ENCODE results near the gene SMAD7.

The SMAD7 gene

DNA sequence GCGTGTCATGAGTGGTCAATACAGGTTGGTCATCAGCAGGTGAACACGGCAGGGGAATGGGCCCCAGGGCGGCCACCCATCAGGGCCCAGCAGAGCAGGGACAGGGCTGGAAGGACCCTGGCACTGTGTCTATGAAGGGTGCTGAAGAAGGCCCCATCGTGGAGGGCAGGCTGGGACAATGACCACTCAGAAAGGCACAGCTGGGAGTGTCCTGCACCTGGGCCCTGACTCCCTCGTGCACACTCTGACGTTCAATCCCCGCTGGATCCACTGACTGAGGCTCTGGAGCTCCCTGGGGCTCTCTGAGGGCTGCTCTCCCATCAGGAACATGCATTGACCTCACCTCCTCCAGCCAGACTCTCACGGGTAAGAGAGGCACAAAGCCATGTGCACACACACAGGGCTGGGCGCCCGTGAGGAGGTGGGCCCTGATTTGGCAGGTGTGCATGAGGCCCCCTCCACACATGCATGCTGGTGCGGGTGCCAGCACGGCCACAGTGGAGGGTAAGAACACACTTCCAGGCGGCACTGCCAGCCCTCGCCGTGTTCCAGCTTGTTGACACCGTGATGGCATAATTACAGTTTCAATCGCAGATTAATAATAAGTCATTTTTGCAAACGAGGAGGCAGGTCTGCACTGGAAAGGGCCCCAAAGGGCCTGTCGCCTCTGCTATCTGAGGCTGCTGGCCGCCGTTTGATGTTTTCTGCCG lies 58.5 kb downstream of the SMAD7 start:
- DNase-seq: no peak

DNA sequence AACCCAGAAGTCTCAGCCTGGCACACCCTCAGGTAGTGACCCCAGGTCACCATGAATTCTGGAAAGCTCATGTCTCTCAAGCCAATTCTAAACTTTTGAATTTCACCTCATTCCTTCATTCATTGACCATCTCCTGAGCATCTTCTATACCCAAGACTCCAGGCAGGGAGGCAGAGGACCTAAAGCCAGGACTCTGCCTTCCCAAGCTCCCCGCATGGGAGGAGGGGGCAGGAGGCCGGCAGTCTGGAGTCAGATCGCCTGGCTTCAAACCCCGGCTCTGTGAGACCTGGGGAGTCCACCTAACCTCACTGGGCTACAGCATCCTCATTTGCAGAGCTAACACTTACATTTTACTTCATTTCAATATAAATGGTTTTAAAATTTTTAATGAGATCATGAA lies 59.0 kb downstream of the SMAD7 start:
- DNase-seq: no peak

DNA sequence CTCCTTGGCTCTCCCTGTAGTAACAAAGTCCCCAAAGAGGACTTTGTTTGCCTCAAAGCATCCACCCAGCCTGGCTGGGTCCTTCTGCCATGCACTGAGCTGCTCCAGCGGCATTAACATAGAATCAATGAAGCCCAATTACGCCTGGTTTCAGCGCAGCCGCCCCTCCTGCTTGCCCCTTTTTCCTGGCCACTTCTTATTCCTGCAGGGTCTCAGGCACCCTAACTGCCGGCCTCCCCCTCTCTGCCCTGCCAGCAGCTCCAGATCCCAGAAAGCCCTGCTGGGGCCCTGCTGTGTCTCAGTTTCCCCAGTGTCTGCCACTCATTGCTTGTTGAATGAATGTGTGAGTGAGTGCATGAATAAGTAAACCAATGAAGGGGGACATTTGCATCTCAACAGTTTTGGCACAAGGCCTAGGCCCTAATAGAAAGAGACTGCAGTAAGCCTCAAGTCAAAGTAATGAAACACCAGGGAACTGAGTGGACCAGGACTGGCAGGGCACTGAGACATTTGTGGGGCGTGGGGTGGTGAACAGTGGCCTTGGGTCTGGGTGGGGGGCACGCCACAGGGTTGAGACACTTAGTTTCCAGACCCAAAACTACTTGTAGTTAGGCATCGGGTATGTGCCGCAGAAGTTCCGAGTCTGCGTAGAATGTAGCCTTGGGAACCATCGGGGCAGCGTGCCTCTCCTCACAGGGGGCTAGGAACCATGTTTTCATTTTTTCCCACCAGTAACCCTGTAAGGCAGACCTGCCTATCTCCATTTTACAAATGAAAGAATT lies 60.6 kb downstream of the SMAD7 start:
- DNase-seq: no peak

DNA sequence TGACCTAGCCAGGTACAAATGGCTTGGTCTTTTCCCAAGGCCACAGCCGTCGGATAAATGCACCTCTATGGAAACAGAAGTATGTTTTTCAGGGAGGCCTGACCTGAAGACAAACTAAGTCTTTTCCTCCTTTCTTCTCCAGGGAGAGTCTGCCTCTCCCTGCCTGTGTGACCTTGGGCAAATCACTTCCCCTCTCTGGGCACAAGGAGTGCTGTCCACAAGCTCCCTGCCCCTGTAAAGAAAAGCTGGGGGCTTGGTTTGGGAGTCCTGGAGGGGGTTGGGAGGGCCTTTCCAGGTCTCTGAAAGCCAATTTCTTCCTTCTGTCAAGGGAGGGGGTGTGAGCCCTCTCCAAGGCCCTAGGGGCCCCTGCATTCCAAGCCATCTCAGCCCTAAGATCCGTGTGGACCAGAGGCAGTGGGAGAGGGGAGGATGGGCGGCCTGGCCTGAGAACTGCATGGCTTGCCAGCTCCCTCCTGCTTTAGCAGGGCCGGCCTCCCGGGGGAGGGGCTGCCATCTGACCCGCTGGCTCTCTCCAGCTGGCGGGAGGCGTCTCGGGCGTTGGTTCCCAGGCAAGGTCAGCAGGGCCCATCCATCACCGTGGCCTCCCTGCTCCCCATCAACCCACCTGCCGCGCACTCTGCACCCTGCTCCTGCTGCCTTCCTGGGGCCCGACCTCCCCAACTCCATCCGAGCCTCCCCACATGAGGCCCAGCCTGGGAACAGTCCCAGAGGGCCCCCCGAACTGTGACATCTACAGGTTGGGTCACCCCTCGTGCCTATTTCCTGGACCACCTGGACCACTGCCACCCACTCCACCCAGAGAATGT lies 61.4 kb downstream of the SMAD7 start:
- DNase-seq: no peak

DNA sequence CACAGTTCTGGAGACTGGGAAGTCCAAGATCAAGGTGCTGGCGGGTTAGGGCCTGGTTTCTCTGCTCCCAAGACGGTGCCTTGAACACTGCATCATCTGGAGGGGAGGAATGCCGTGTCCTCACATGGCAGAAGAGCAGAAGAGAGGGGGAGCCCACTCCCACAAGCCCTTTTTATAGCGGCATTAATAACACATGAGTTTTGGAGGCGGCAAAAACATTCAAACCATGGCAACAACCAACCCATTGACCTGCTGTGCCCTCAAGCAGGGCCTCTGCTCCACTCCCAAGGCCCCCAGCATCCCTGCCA lies 62.0 kb downstream of the SMAD7 start:
- no peak for DNase-seq

DNA sequence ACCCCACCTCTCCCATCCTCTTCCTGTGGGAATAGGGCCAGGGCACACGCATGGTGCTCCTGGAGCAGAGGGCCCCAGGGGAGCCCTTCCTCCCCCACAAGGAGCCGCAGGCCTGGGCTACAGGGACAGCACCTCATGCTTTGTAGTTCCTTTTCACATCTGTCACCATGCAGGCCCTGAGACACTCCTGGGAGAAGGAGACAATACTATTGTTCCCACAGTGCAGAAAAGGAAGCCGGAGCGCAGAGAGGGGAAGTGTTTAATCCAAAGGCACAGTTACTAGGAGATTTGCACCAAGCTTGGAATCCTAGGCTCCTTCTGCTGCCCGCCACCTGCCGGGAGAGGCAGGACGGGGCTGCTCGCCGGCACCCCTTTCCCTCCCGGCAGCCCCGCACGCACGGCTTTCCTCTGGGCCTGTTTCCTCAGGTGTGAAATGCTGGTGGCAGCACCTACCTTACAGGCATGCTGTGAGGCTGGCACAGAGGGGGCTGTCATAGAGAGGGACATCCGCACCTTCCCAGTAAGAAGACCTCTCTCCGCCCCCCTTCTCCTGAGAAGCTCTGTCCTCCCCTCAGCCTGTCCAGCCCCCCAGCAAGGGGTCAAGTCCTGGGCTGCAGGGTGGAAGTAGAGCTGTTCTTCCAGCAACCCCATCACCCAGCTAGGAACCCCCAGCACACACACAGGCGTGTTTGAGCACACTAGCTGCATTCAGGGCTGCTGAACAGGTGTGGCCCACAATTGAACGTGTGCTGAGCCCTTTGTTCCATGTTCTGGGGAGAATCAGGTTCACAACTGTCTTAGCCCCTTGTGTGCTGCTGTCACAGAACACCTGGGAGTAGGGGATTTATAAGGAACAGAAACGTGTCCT lies 62.6 kb downstream of the SMAD7 start:
- no peak for DNase-seq

DNA sequence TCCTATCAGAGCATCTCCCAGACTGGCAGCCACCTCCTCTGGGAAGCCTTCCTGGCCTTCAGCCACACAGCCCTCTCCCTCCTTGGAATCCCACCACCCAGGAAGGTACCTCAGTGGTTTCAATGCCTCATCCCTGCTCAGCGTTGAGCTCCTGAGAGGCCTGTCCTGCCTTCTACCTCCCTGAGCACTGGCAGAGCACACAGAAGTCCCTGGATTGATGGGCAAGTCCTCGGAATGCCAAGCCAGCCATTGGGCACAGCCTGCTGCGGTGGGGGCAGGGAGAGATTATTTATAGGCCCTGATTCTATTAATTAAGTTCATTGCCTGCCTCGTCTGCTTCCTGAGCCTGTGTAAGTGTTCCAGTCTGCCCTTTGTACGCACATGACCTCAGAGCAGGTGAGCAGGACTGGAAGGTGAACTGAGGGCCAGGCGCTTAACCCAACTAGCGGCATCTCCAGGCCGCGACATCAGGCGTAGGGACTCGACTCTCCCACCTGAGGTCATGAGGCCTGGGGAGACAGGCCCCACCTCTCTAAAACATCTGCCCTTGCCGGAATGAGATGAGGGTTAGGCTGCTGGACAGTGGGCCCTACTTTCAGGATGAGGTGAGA lies 63.4 kb downstream of the SMAD7 start:
- DNase-seq: no peak

DNA sequence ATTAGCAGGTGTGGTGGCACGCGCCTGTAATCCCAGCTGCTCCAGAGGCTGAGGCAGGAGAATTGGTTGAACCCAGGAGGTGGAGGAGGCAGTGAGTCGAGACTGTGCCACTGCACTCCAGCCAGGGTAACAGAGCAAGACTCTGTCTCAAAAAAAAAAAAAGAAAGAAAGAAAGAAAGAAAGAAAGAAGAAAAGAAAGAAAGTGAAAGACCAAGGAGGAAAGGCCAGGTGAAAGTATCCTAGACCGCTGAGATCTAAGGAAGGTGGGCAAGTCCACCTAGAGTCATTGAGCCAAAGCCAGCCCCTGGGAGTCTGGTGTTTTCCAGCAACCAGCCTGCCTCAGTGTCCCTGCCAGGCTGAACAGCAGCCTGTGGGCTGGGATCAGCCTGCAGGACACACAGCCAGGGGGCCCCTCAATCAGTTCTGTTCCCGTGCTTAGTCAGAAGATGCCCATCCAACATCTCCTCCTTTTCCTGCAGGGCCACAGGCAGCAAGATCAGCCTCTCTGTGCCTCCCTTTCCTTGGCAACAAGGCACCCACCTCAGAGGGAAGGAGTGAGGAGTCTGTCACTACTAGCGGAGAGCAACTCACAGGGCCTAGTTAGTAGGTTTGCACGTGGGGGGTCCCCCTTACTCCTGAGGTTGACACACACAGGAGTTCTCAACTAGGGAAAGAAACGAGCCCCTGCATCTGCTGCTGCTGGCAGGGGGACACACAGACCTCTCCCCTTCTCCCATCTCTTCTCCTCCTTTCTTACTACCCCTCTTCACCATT lies 64.1 kb downstream of the SMAD7 start:
- DNase-seq: no peak

DNA sequence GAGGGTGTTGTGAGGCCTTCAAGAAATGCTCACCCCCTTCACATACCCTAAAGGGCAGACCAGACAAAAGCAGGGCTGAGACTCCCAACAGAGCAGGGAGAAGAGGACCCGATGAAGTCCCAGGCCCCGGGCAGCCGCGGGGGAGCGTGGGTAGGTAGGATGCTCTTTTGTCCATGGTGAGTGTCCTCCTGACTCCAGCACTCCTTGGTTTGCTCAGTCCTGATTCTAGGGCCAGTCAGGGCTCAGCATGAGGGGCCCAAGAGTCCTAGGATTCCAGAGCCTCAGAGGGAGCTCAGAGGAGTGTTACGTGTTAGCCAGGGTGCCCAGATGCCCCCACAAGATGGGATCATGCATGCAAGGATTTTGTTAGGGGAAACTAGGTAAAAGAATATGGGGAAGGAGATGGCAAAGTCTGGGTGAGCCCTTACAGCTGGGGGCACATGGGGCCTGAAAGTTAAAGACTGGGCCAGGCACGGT lies 64.8 kb downstream of the SMAD7 start:
- no peak for DNase-seq

DNA sequence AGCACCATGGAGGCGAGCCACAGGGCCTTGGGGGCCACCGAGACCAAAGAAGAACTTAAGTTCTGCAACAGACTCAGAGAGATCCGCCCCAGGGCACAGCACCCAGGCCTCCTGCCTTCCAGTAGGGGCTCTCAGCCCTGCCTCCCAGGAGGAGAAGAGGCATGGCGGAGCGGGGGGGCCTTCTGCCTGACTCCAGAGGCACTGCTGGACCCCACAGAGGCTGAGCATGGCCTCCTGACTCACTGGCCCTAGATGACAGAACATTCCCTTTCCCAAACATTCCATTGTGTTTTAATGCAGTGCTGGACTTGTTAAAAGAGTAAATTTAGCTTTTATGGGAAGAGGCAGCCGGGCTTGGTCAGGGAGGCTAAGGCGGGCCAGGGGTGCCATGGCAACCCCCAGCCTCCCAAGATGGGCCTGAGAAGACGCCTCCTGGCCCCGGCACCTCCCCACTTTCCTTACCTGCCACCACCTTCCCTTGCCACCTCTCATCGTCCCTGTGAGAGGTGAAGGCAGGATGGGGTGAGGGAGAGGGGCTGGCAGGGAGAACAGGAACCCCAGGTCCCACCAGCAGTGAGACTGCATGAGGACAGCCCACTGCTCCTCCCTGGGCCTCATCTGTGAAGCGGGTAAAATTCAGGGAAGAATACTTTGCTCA lies 65.4 kb downstream of the SMAD7 start:
- no peak for DNase-seq

DNA sequence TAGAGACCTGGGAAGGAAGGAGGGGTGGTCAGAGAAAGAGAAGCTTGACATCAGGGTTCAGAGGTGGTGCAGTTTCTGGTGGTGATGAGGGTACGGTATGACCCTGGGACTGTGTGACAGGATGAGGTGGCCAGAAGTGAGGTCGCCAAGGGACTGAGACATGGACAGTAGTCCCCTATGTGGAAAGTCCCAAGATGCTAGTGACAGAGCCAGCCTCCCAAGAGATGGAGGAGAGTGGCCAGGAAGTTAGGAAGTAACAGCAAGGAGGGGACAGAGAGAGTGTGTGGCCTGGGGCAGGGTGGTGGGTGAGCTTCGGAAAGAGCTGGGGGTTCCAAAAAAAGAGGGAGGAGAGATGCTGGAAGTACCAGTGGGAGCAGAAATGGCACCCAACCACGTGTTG lies 66.0 kb downstream of the SMAD7 start:
- DNase-seq: no peak

DNA sequence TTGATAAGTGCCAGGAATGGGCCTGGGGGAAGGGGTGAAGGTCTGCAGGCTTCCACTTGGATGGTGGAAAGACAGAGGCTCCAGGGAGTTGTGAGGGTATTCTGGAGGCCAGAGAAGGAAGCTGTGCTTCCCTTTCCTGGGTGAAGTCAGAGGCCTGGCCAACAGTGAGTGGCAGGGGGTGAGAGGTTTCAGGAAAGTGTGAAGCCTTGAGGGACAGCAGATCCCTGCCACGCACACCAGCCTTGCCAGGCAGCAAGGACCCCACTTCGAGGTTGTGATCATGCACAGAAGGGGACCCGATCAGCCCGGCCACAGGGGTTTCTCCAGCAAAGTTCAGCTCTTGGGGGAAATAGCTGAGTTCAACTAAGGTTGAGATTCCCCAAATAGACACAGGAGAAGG lies 66.5 kb downstream of the SMAD7 start:
- DNase-seq: no peak

DNA sequence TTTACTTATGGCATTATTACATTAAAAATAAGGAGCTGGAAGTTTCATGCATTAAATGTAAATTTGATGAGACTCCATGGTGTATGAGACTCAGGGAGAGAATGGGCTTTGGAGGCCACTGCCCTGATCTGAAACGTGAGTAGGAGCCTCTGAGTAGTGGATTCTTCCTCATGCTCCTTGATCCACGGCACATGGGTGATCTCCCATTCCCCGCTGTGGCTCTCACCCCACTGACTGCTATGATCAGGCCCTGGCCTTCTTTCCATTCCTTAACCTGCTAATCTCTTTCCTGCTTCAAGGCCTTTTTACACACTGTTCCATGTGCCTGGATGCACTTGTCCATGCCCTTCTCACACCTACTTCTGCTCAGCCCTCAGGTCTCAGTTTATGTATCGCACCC lies 68.4 kb downstream of the SMAD7 start:
- no peak for DNase-seq

DNA sequence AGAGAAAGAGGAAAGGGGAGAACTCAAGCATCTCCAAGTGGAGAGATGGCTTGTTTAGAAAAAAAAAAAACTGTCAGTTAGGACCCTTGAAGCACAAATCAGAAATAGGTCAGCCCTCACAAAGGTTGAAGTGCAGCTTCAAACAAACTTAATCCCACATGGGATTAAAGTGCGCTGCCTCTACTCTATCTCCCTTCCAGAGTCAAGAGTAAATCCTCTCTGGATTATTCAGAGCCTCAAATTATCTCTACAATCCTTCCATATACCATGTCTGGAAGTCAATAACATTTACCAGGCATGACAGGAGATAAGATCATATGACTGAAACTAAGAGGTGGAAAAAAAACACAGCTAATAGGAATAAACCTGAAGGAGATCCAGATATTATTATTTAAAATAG lies 69.8 kb downstream of the SMAD7 start:
- DNase-seq: no peak

DNA sequence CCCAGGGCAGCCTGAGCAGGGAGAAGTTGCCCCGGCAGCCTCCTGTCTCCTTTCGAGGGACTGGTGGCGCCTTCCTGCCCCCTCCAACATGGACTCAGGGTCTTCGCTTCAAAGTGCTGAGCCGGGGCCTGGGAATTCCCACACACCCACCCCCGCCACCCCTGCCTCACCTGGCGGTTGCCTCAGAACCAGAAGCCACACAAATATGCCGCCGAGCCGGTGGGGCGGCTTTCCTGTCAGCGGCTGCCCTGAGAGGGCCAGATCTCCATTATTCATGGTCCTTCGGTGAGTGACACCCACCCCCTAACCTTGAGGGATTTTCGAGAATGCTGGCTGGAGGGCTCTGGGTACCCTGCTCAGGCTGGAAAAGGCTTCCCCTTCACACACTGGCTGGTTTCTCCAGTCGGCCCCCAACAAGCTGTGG lies 71.7 kb downstream of the SMAD7 start:
- no peak for DNase-seq

DNA sequence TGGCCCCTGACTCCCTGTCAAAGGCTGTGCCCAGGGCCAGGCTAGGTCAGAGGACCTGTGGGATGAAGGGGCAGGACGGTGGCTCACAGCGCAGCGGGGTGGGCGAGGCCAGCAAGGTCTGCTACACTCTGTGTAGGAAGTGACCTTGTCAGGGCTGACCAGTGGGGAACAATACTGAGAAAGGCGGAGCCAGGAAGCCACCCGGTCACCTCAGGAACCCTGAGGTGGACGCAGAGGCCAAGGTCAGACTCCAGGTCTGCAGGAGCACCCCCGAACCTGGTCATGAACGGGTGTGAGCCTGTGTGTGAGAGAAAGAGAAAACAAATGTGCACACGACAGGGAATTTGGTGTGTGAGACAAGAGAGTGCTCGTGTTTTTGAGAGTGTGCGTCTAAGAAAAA lies 72.3 kb downstream of the SMAD7 start:
- DNase-seq: no peak

DNA sequence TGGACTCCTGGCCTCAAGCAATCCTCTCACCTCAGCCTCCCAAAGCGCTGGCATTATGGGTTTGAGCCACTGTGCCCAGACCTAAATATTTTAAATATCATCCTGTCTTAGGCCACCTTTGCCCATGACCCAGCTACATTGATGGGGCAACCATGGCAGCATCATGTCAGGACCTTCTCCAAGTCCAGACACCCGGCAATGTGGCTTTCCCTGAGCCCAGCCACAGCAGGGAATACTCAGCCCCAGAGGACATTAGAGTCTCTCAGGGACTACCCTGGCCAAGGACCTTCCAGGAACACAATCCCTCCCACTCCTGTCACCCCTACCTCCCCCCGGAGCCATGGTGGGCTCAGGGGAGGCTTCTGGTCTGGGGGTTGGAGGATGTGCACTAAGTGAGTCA lies 72.8 kb downstream of the SMAD7 start:
- DNase-seq: no peak

DNA sequence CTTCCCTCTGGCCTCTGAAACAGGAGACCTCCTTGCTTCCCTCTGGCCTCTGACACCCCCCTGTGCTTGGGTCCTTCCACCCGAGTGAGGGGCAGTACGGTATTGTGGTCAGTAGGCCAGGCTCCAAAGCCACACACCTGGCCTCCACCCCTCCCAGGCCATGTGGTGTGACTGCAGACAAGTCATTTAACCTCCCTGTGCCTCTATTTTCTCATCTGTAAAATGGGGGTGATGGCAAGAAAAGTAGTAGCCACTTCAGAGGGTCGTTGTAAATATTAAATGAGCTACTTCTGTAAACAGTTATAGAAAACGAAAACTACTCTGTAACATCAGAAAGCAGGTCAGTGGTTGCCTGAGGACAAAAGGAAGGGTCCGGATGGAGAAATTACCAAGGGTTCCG lies 74.2 kb downstream of the SMAD7 start:
- no peak for DNase-seq

DNA sequence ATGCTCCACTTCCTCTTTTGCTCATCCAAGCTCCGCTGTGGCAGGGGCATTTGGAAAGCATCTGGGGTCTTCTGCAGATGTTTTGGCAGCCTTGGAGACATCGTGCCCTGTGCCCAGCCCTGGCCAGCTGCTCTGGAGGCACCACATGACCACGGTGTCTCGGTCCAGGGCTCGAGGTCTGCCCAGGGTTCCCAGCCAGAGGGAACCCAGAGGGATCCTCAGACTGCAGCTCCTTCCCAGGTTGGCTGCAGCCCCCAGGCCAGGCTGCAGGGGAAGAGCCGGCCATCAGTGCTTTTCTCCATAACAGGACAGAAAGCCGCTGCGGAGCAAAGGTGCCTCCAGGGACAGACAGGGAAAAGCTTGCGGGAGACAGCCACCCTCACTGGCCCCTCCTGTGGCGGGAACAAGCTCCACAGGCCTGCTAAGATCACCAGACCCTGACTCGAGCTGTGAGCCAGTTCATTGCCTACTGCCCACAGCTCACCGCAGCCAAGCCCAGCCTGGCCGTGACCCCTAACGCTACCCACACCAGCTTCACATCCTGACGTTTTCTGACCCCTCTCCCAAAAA lies 74.7 kb downstream of the SMAD7 start:
- DNase-seq: no peak

DNA sequence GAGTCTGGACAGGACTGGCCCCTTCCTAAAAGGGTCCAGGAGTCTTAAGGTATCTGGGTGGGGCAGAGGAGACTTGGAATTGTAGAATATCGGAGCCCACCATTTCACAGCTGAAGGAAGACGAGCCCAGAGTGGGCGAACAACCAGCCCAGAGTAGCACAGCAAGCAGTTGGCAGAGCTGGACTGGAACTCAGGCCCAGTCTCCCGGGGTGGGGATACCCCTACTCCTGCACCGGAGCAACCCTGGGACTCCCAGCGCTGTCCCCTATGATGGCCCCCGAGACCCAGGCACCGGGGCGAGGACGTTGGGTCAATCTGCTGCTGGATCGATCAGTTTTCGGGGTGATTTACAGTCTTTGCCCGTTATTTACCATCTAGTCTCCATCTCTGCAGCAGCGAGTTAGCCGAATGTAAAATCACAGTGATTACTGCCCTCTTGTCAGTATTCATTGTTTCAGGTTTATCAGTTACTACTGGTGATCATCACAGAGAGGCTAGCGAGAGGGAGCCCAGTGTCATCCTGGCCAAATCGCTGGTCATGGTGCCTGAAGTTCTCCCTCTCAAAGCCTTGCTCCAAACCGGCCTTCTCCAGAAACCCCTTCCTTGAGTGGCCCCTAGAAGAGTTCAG lies 75.3 kb downstream of the SMAD7 start:
- no peak for DNase-seq

Measured in NCI-H2107 (cell line).